Panc1 (cell line): ENCODE measurements around the gene GHRHR.

Experiments
- TCF7L2 ChIP-seq: IDR thresholded peaks from 2 replicates; pipeline ENCODE4 v1.6.1; 2011; ENCODE audit warnings: mild to moderate bottlenecking, low read depth, low read length, inconsistent platforms
- TF ChIP-seq, protein P1 (sequence below): fragments of 450-650 bp; IDR thresholded peaks from 2 replicates; pipeline ENCODE4 v1.5.1; 2017; ENCODE audit warnings: mild to moderate bottlenecking

DNA sequence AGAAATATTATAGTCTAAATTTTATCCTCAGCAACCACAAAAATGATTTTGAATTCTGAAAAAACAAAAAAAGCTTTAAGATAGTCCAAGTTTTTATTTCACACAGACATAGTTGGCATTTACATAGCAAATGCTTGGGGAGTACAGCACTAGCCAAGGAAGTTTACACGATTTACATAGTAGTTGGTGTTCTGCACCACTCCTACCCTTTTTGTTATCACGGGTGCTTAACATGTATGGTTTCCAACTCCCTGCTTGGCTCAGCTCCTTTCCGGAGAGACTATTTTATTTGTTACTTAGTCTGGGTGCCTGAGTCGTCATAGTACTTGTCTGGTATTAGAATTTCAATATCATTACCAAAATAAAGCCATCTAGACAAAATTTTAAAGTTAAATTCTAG lies 8.8 kb upstream of the GHRHR start:
- TF ChIP-seq, protein P1, sequence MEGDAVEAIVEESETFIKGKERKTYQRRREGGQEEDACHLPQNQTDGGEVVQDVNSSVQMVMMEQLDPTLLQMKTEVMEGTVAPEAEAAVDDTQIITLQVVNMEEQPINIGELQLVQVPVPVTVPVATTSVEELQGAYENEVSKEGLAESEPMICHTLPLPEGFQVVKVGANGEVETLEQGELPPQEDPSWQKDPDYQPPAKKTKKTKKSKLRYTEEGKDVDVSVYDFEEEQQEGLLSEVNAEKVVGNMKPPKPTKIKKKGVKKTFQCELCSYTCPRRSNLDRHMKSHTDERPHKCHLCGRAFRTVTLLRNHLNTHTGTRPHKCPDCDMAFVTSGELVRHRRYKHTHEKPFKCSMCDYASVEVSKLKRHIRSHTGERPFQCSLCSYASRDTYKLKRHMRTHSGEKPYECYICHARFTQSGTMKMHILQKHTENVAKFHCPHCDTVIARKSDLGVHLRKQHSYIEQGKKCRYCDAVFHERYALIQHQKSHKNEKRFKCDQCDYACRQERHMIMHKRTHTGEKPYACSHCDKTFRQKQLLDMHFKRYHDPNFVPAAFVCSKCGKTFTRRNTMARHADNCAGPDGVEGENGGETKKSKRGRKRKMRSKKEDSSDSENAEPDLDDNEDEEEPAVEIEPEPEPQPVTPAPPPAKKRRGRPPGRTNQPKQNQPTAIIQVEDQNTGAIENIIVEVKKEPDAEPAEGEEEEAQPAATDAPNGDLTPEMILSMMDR, result no peak
- TF ChIP-seq TCF7L2, result no peak
